Glutamatergic neuron (in vitro differentiated cells): ENCODE data around the gene SLC25A13. TPM values are rescaled to one million over a fixed set of nuclear protein-coding genes. Genes with fewer than 3 reads are reported as not detected.

Source experiments
- DNase-seq: peaks from one replicate; pipeline ENCODE4 v3.0.0; 2022
- H3K27ac Mint-ChIP-seq: one replicate; pipeline ENCODE4 v1.8.0; 2020; ENCODE audit warnings: mild to moderate bottlenecking, mixed read lengths, inconsistent platforms; ENCODE audit not compliant: unreplicated experiment
- H3K27me3 Mint-ChIP-seq: one replicate; pipeline ENCODE4 v1.8.0; 2020; ENCODE audit warnings: mild to moderate bottlenecking, moderate library complexity, mixed read lengths, inconsistent platforms; ENCODE audit not compliant: unreplicated experiment
- H3K36me3 Mint-ChIP-seq: one replicate; pipeline ENCODE4 v1.8.0; 2020; ENCODE audit warnings: mild to moderate bottlenecking, mixed read lengths, inconsistent platforms; ENCODE audit not compliant: unreplicated experiment
- H3K4me1 Mint-ChIP-seq: one replicate; pipeline ENCODE4 v1.8.0; 2020; ENCODE audit warnings: mild to moderate bottlenecking, low read depth, mixed read lengths, inconsistent platforms; ENCODE audit not compliant: unreplicated experiment
- H3K4me3 Mint-ChIP-seq: one replicate; pipeline ENCODE4 v1.8.0; 2020; ENCODE audit warnings: mild to moderate bottlenecking, mixed read lengths, inconsistent platforms; ENCODE audit not compliant: unreplicated experiment
- H3K9me3 Mint-ChIP-seq: one replicate; pipeline ENCODE4 v1.8.0; 2020; ENCODE audit warnings: mild to moderate bottlenecking, moderate library complexity, mixed read lengths, inconsistent platforms; ENCODE audit not compliant: unreplicated experiment
- total RNA-seq: library from RNA; stranded (reverse); fragmentation: NEBNext Ultra II Directional; extraction: Animal tissue kit (Norgen Biotek cat#: 25700); gene quantifications from one replicate; pipeline ENCODE4 v1.2.1, GENCODE V29; 2021; ENCODE audit not compliant: unreplicated experiment
- TF ChIP-seq, protein P1 (sequence below): fragments of 200-600 bp; sonication (generic); IDR thresholded peaks from one replicate; pipeline ENCODE4 v1.5.0; 2021; ENCODE audit not compliant: partially characterized antibody, unreplicated experiment

SLC25A13 gene
- total RNA-seq, 1 donor from 2014 or later: 48.5 TPM

DNA sequence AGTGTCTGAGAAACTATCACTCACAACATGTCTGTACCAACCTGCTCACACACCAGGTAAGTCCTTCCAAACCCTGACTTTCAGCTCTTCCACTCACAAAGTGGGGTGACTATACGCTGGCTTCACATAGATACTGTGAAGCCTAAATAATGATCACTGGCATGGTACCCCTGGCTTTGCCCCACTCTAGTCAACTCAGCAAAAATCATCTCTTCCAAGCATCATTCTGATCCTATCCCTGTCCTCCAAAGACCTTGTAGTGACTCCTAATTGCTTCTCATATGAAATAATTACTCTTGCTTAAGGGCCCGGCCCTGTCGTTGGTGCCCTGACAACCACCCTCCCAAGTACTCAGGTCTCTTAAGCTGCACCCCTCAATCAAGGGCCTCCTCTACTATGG lies 97.8 kb downstream of the SLC25A13 start:
- no peak overlapping the region for H3K4me3 Mint-ChIP-seq
- H3K9me3 Mint-ChIP-seq: peaks cover 1% of the 10 kb centered on the region
- H3K36me3 Mint-ChIP-seq: peaks cover 5% of the 10 kb centered on the region
- no peak for DNase-seq
- TF ChIP-seq, protein P1, sequence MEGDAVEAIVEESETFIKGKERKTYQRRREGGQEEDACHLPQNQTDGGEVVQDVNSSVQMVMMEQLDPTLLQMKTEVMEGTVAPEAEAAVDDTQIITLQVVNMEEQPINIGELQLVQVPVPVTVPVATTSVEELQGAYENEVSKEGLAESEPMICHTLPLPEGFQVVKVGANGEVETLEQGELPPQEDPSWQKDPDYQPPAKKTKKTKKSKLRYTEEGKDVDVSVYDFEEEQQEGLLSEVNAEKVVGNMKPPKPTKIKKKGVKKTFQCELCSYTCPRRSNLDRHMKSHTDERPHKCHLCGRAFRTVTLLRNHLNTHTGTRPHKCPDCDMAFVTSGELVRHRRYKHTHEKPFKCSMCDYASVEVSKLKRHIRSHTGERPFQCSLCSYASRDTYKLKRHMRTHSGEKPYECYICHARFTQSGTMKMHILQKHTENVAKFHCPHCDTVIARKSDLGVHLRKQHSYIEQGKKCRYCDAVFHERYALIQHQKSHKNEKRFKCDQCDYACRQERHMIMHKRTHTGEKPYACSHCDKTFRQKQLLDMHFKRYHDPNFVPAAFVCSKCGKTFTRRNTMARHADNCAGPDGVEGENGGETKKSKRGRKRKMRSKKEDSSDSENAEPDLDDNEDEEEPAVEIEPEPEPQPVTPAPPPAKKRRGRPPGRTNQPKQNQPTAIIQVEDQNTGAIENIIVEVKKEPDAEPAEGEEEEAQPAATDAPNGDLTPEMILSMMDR: no peak
- H3K27me3 Mint-ChIP-seq: no peaks in the 10 kb centered on the region
- no peak overlapping the region for H3K27ac Mint-ChIP-seq
- peaks cover 5% of the 10 kb centered on the region for H3K4me1 Mint-ChIP-seq

DNA sequence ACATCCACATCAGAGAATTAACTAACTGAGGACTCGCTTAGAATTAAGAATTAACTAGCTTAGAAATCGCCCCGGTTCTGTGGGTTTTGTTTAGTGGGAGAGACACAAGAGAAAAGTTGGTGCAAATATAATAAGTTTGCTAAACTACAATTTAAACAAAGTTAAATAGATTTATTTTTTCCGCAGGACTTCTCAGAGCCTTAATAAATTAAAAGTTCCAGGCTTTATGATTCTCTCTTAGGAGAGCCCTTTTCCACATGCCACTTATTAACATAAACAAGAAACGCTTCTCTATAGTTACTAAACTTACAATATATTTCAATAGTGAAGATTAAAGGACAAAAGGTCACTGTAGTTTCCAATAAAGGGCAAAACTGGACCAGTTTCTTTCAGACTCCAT lies 100.0 kb downstream of the SLC25A13 start:
- peaks cover 5% of the 10 kb centered on the region for H3K4me1 Mint-ChIP-seq
- H3K36me3 Mint-ChIP-seq: no peaks in the 10 kb centered on the region
- TF ChIP-seq, protein P1: no peak
- DNase-seq: no peak
- H3K4me3 Mint-ChIP-seq: no peak overlapping the region
- no peaks in the 10 kb centered on the region for H3K9me3 Mint-ChIP-seq
- H3K27me3 Mint-ChIP-seq: no peaks in the 10 kb centered on the region
- H3K27ac Mint-ChIP-seq: no peak overlapping the region

DNA sequence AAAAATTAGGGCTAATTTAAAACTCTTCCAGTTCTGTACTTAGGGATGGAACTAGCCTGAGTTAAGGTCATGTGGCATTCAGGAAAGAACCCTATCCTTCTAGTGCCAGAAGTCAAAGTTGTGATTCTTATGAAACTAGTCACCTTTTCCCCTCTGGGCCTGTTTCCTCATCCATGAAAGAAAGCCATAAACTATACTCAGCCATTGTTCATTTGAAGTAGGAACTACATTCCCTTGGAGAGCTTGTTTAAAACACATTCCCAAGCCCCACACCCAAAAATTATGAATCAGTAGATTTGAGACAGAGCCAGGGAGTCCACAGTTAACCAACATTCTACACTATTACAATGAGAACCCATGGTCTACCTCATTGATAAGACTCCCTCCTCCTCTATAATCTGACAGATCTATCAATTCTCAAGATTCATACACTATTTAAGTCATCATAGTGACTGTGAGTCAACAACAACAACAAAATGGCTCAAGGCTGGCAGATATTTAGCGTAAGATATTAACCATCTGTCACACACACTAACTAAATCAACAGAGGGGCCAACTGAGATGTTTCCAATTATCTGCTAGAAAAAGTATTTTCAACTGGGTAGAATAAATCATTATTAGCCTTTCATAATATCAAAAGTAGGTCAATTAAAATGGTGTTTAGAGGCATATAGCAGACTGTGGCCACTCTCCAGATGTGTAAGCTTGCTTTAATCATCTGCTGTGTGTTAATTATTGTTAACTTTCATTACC lies 102.3 kb downstream of the SLC25A13 start:
- DNase-seq: no peak

DNA sequence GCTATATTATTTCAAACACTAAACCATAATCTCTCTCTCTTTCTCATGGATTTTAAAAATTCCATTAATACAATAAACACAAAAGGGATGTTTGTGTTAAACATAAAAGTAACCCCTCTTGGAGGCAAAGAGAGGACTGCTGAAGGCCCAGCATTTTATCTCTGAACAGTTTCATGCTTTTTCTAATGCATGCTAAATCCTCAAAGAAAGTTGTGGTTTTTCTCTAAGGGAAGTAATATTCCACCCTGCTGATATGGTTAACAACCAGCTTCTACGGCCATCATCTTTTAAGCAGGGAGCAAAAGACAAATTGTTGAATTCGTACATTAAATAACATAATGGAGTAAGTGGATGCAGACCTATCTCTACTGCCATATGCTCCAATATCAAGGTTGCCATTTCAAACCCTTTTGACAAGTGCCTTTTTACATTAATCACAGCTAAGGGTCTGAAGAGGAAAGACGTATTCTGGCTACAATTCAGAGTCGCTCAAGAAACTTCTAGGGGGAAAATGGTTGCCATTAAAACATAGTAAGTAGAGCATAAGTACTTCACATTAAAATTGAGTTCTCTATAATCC lies 103.1 kb downstream of the SLC25A13 start:
- H3K36me3 Mint-ChIP-seq: peaks cover 6% of the 10 kb centered on the region
- TF ChIP-seq, protein P1: no peak

More for the DNA sequence above, 102.3 kb downstream of the SLC25A13 start:
- Mint-ChIP-seq H3K9me3 (no peaks in the 10 kb centered on the region), H3K36me3 (peaks cover 6% of the 10 kb centered on the region), H3K27ac (no peak overlapping the region), H3K4me1 (peaks cover 5% of the 10 kb centered on the region), H3K4me3 (no peak overlapping the region), H3K27me3 (no peaks in the 10 kb centered on the region)
- TF ChIP-seq, protein P1: no peak

DNA sequence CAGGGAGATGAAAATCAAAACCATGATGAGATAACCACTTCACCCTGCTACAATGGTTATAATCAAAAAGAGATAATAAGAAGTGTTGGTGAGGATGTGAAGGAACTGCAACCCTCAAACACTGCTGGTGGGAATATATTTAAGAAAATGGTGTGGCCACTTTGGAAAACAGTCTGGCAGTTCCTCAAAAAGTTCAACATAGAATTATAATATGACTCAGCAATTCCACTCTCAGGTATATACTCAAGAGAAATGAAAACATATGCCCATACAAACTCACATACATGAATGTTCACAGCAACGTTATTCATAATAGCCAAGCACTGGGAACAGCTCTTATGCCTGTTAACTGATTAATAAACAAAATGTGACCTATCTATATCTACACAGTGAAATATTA lies 104.8 kb downstream of the SLC25A13 start:
- TF ChIP-seq, protein P1: no peak
- H3K4me1 Mint-ChIP-seq: peaks cover 5% of the 10 kb centered on the region
- no peak overlapping the region for H3K4me3 Mint-ChIP-seq
- no peak for DNase-seq
- H3K27me3 Mint-ChIP-seq: no peaks in the 10 kb centered on the region
- H3K27ac Mint-ChIP-seq: no peak overlapping the region
- no peaks in the 10 kb centered on the region for H3K9me3 Mint-ChIP-seq
- peaks cover 6% of the 10 kb centered on the region for H3K36me3 Mint-ChIP-seq

More for the DNA sequence above, 103.1 kb downstream of the SLC25A13 start:
- Mint-ChIP-seq H3K4me3 (no peak overlapping the region), H3K27ac (no peak overlapping the region), H3K27me3 (no peaks in the 10 kb centered on the region), H3K4me1 (peaks cover 5% of the 10 kb centered on the region), H3K9me3 (no peaks in the 10 kb centered on the region)
- no peak for DNase-seq
